ENCODE data around the gene NFIC.

NFIC gene

GRCh38 chr19:3357271-3357991 lies 9.0 kb upstream of the NFIC start:
- no peaks in the 10 kb centered on the region for H3K9me2 ChIP-seq (replicated peaks; ENCODE audit: control insufficient read depth, low read length)
- H3K4me2 ChIP-seq (ENCODE audit: low read length) = no peak overlapping the region
- peaks cover 10% of the 10 kb centered on the region for H3K4me1 ChIP-seq (ENCODE audit: control insufficient read depth, low read length)
- H3K4me3 ChIP-seq (ENCODE audit: low read length) = no peak overlapping the region
- peaks cover 45% of the 10 kb centered on the region for H3K27me3 ChIP-seq (ENCODE audit: control insufficient read depth, low read length)
- no peaks in the 10 kb centered on the region for H3K36me3 ChIP-seq (ENCODE audit: control insufficient read depth, low read length)
- TF ChIP-seq EZH2phosphoT487 (IDR thresholded peaks at IDR 0.05; ENCODE audit: borderline replicate concordance, low read length) (no peak), CTCF (IDR thresholded peaks at IDR 0.05; ENCODE audit: low read depth, low read length, poor library complexity, severe bottlenecking) (no peak)
- H3K79me2 ChIP-seq (ENCODE audit: control insufficient read depth, low read length) = no peaks in the 10 kb centered on the region
- no peak overlapping the region for H3K27ac ChIP-seq (ENCODE audit: low read depth, low read length)
- H3K9me3 ChIP-seq (ENCODE audit: control insufficient read depth, insufficient read depth, low read length) = no peaks in the 10 kb centered on the region
- H3F3A ChIP-seq (ENCODE audit: control insufficient read depth, insufficient read depth) = no peaks in the 10 kb centered on the region
- H4K20me1 ChIP-seq (ENCODE audit: control insufficient read depth, insufficient read depth, low read depth, low read length) = no peaks in the 10 kb centered on the region

- peaks cover 10% of the 10 kb centered on the region for H3K4me1 ChIP-seq (ENCODE audit: control insufficient read depth, low read length)
- no peak overlapping the region for H3K4me3 ChIP-seq (ENCODE audit: low read length)
- H3K4me2 ChIP-seq (ENCODE audit: low read length) = no peak overlapping the region
- peaks cover 51% of the 10 kb centered on the region for H3K27me3 ChIP-seq (ENCODE audit: control insufficient read depth, low read length)
- no peaks in the 10 kb centered on the region for H3K9me3 ChIP-seq (ENCODE audit: control insufficient read depth, insufficient read depth, low read length)
- H3F3A ChIP-seq (ENCODE audit: control insufficient read depth, insufficient read depth) = no peaks in the 10 kb centered on the region
- no peak overlapping the region for H3K27ac ChIP-seq (ENCODE audit: low read depth, low read length)
- TF ChIP-seq EZH2phosphoT487 (IDR thresholded peaks at IDR 0.05; ENCODE audit: borderline replicate concordance, low read length) (no peak), CTCF (IDR thresholded peaks at IDR 0.05; ENCODE audit: low read depth, low read length, poor library complexity, severe bottlenecking) (no peak)
- H3K79me2 ChIP-seq (ENCODE audit: control insufficient read depth, low read length) = no peaks in the 10 kb centered on the region
- no peaks in the 10 kb centered on the region for H3K9me2 ChIP-seq (replicated peaks; ENCODE audit: control insufficient read depth, low read length)
- no peaks in the 10 kb centered on the region for H3K36me3 ChIP-seq (ENCODE audit: control insufficient read depth, low read length)
- H4K20me1 ChIP-seq (ENCODE audit: control insufficient read depth, insufficient read depth, low read depth, low read length) = no peaks in the 10 kb centered on the region
Observed at GRCh38 chr19:3357992-3358688, 8.2 kb upstream of the NFIC start.

- peaks cover 52% of the 10 kb centered on the region for H3K27me3 ChIP-seq (ENCODE audit: control insufficient read depth, low read length)
- no peak overlapping the region for H3K4me3 ChIP-seq (ENCODE audit: low read length)
- H3F3A ChIP-seq (ENCODE audit: control insufficient read depth, insufficient read depth) = no peaks in the 10 kb centered on the region
- peaks cover 10% of the 10 kb centered on the region for H3K4me1 ChIP-seq (ENCODE audit: control insufficient read depth, low read length)
- no peaks in the 10 kb centered on the region for H4K20me1 ChIP-seq (ENCODE audit: control insufficient read depth, insufficient read depth, low read depth, low read length)
- H3K27ac ChIP-seq (ENCODE audit: low read depth, low read length) = no peak overlapping the region
- H3K36me3 ChIP-seq (ENCODE audit: control insufficient read depth, low read length) = no peaks in the 10 kb centered on the region
- no peaks in the 10 kb centered on the region for H3K79me2 ChIP-seq (ENCODE audit: control insufficient read depth, low read length)
- no peaks in the 10 kb centered on the region for H3K9me3 ChIP-seq (ENCODE audit: control insufficient read depth, insufficient read depth, low read length)
- TF ChIP-seq EZH2phosphoT487 (IDR thresholded peaks at IDR 0.05; ENCODE audit: borderline replicate concordance, low read length) (no peak), CTCF (IDR thresholded peaks at IDR 0.05; ENCODE audit: low read depth, low read length, poor library complexity, severe bottlenecking) (no peak)
- peak overlapping the region; percentile 14; the same call in 1 of the 2 replicates for H3K4me2 ChIP-seq (ENCODE audit: low read length)
- H3K9me2 ChIP-seq (replicated peaks; ENCODE audit: control insufficient read depth, low read length) = no peaks in the 10 kb centered on the region
Observed at GRCh38 chr19:3358689-3359014, 7.7 kb upstream of the NFIC start.

Data from DOHH2 (cell line).